Hematopoietic multipotent progenitor cell treated with erythropoietin and hydrocortisone succinate and interleukin-3 and kit ligand, for 6 days (in vitro differentiated cells): ENCODE data around the gene DNAJB7.
A peak's percentile ranks its signal among the peaks of the same experiment; 100 is the strongest.
"Not testable (repeated sequence)": the region's sequence is repeated elsewhere in the genome, so short reads cannot be mapped to it uniquely, and the experiment has no call there.

Source experiments
- DNase-seq: peaks from one replicate; pipeline ENCODE4 v3.0.0-alpha.2; 2015

Gene DNAJB7

GRCh38 chr22:40838486-40838885, 23.4 kb downstream of the DNAJB7 start:
- DNase-seq, result no peak

GRCh38 chr22:40834619-40835018, 27.3 kb downstream of the DNAJB7 start:
- no peak for DNase-seq

DNA sequence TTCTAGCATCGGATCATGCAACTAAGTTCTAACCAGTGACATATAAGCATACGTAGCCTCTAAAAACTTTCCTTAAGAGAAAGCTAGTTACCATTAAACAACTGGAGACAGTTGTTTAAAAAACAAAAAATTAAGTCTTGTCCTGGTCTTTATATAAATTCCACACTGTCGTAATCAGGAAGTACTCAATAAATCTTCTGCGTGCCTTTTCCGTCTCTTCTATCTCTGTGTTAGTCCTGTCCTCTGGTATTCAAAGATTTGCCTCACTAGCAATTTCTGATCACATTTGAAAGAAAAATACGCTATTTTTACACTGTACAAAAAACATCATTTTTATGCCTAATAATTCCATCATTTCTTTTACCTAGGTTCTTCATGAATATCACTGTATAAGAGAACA, 32.8 kb downstream of the DNAJB7 start:
- DNase-seq, result no peak

DNA sequence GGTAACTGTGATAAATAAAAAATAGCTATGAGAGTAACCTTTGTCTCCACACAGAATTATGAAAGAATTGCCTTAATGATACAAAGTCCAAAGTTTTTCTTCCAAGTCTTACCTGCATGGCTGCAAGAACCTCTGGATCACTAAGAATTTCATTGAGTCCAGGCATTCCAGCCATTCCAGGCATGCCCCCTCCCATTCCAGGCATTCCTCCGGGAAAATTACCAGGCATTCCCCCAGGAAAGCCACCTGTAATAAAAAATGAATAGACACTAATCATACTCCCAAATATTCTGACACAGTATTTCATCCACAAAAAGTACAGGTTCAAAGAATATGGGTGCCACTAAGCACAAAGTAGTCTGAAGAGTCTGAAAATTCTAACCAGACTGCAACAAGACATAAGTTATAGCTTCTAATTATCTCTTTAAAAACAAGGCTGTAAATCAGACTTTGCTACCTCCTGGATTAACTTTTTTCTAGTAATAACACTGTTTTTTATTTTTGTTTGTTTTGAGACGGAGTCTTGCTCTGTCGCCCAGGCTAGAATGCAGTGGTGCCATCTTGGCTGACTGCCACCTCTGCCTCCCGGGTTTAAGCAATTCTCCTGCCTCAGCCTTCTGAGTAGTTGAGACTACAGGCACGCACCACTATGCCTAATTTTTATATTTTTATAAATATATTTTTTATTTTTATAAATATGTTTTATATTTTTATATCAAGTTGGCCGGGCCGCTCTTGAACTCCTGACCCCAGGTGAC, 34.8 kb downstream of the DNAJB7 start:
- DNase-seq, result no peak

DNA sequence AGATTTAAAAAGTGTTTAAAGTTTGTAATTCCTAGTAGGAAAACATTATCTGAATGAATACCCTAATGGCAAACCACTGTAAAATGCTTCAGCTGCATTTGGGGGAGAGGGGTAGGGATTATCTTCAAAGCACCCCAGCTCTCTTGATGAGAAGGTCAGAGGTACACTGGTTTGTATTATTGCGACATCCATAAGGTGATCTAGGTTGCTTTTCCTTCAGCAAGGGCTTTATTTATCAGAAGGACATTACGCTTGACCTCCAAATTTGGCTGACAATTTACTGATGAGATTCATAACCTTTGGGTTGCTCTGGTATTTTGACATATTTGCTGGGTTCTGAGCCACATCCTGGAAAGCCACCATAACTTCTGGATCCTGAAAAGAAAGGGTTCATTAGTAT, 35.6 kb downstream of the DNAJB7 start:
- DNase-seq, result not testable (repeated sequence)

DNA sequence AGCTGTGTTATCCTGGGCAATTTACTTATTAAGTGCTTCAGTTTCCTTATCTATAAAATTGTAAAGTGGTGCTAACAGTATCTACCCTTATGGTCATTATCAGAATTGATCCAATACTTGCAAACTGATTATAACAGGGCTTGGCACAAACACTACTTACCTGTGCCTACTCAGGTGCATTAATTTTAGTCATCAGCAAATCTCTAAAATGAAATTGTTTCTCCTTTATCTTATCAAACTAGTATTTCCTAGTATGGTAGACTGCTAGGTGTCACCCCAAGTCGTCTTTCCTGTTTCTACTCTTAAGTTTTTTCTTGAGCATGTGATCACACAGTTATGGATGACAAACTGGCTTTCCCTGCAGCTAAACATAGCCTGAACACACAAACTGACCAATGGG, 38.5 kb downstream of the DNAJB7 start:
- DNase-seq, result no peak

DNA sequence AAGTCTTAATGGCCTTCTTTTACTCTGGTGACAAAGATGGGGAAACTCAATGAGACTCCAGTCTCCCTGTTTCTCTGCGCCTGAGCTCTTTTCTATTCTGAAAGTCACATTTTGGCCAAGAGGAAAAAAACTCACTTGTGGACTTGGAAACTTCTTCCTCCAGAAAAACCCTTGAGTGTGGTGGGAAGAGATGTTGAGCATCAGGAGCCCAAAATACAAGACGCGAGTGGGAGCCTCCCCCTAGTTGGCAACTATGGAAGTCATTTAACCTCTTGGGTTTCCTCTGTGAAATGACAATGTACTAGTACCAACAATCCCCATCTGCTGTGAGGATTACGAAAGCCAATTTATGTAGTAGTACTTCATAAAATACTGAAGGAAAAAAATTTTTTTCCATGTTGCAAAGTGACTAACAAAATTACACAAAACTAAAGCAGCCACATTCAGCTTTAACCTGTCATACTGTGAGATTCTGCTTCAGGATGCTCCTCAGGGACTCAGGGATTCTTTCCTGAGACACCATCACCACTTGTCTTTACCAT, 42.2 kb downstream of the DNAJB7 start:
- DNase-seq, result peak; percentile 53

DNA sequence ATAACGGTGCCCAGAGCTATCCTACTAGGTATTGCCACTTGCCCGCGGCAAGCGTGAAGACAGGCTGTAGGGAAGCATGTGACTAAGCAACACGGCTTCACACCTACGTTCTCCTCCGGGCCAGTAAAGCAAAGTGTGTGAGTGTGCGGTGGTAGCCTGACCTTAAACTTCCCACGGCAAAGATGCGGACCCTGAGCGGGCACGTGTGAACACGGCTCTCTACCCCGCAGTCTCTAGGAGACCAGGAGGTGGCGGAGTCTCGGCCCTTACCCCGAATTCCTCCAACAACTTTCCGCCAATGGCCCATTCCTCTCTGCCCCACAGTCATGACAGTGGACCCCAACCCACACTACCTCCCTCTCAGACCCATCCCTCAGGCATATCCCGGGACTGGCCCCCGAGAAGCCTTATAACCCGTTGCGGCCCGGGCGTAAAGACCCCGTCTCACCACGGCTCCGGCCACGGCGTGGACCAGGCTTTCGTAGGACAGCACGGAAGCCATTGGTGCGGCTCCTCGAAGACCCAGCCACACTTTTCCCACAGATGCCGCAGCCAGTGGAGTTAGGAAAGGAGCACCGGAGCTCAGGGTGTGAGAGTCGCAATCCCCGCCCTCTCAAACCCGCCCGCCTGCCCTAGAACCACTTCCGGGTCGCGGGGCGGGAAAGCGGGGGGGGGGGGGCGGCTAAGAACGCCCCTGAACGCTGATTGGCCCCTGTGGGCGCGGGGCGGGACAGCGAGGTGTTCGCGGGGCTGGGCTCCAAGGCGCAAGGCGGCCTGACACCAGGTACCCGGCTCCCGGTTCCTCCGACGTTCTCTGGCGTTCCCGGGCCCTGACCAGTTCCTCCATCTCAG, 42.9 kb downstream of the DNAJB7 start, which contains the start of gene SLC25A17:
Gene SLC25A17 (minus strand): TSS at position 600 of the 852 bp plus-strand sequence. CDS start 98 bp downstream, at position 502.
- DNase-seq, result peak; percentile 94

DNA sequence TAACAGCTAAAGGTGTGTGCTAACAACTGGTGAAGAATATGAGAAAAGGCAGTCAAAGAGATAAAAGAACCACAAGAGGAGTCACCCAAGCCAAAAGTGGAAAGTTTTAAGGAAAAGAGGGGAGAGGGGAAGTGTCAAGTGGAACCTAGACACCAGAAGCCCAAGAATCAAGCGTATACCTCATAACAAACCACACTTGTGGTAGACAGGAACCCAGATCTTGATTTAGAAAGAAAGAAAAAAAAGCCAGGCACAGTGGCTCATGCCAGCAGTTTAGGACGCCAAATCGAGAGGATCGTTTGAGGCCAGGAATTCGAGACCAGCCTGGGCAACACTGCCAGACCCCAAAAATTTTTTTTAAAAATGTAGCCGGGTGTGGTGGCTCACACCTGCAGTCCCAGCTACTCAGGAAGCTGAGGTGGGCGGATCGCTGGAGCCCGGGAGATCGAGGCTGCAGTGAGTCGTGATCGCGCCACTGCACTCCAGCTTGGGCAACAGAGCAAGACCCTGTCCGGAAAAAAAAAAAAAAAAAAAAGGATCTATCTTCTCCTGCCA, 43.6 kb downstream of the DNAJB7 start:
- peak; percentile 52 for DNase-seq

DNA sequence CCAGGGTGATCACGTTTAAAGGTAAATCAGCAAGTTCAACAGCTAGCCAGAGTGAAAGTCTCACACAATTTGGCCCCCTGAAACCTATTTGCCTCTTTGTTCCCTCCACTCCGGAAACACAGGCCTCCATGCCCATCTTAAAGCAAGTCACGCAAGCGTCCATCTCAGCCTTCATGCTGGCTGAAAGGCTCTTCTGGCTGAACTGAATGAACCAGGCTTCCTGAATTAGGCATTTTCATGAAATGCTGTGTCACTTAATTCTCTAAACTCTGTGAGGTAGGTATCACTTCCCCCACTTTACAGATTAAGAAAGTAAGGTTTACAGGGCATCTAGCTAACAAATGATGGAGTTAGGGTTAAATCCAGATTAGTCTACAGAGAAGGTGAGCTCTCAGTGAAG, 44.2 kb downstream of the DNAJB7 start:
- DNase-seq, result no peak

- peak; percentile 96 for DNase-seq
Measured at GRCh38 chr22:40813912-40814315, 48.0 kb downstream of the DNAJB7 start.
